Measurements from ENCODE around the gene XYLT1.

- TF ChIP-seq JUN (IDR thresholded peaks at IDR 0.05; ENCODE audit: low read depth, low read length) = no peak
- no peak for TF ChIP-seq CTCF (IDR thresholded peaks at IDR 0.05; ENCODE audit: control extremely low read depth in 1 of 3, insufficient read depth in 1 of 3, low read depth in 1 of 3, low read length in 3 of 3)
- no peak for TF ChIP-seq MAX (IDR thresholded peaks at IDR 0.05)
- no peak for TF ChIP-seq CBX5 (IDR thresholded peaks at IDR 0.05; ENCODE audit: low read depth, low read length)
- no peak for TF ChIP-seq RAD21 (IDR thresholded peaks at IDR 0.05 in 1 of 2, conservative IDR thresholded peaks at IDR 0.05 in 1 of 2; ENCODE audit: low read depth in 2 of 2, low read length in 2 of 2)
- no peak for TF ChIP-seq NRF1 (IDR thresholded peaks at IDR 0.05; ENCODE audit: low read depth, low read length)
- no peak for TF ChIP-seq SIN3A (conservative IDR thresholded peaks at IDR 0.05 in 1 of 2, IDR thresholded peaks at IDR 0.05 in 1 of 2; ENCODE audit: low read depth in 1 of 2, low read length in 2 of 2)
- no peak for TF ChIP-seq RFX5 (IDR thresholded peaks at IDR 0.05; ENCODE audit: borderline replicate concordance, low read depth, low read length)
- TF ChIP-seq ATF2 (IDR thresholded peaks at IDR 0.05; ENCODE audit: low read length) = no peak
- no peak for TF ChIP-seq MAFK (IDR thresholded peaks at IDR 0.05; ENCODE audit: low read depth, low read length)
- no peak for TF ChIP-seq HDAC6 (IDR thresholded peaks at IDR 0.05; ENCODE audit: low read depth, low read length)
- TF ChIP-seq EZH2 (IDR thresholded peaks at IDR 0.05; ENCODE audit: low read depth, low read length, severe bottlenecking) = no peak
Observed at GRCh38 chr16:17076092-17076754, 394.5 kb downstream of the XYLT1 start.

Data from H1 (cell line).